HG03469 (cell line): ENCODE results near the gene MTMR4.
"Not testable (repeated sequence)": the region's sequence is repeated elsewhere in the genome, so short reads cannot be mapped to it uniquely, and the experiment has no call there.

Source experiments
- ATAC-seq: cut with Tn5 transposase; IDR thresholded peaks from one replicate; pipeline ENCODE4 v1.9.1; 2021; ENCODE audit warnings: mild to moderate bottlenecking, moderate library complexity, moderate number of reproducible peaks; ENCODE audit not compliant: unreplicated experiment

MTMR4 gene

GRCh38 chr17:58513965-58514769 lies at the start of gene MTMR4:
Gene MTMR4 (minus strand): TSS chr17:58514638. CDS start chr17:58514407, 231 bp downstream.
- ATAC-seq, result no peak

DNA sequence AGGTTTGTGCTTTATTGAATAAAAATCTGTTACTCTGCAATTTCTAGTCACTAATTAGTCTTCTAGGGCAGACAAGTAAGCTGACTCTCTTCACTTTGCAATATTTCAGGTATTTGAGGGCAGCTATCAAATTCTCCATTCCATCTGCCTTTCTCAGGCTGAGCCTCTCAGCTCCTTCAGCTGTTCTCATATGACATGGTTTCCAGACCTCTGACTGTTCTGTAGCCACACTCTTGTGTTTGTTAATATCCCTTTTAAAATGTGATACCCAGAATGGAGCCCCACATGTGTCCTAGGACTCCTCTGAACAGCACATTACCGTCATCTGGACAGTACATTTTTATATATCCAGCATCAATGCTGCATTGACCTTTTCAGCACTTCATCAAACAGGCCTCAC lies 46.1 kb upstream of the MTMR4 start:
- ATAC-seq, result no peak

- no peak for ATAC-seq
Measured at GRCh38 chr17:58557981-58558380, 43.5 kb upstream of the MTMR4 start.

DNA sequence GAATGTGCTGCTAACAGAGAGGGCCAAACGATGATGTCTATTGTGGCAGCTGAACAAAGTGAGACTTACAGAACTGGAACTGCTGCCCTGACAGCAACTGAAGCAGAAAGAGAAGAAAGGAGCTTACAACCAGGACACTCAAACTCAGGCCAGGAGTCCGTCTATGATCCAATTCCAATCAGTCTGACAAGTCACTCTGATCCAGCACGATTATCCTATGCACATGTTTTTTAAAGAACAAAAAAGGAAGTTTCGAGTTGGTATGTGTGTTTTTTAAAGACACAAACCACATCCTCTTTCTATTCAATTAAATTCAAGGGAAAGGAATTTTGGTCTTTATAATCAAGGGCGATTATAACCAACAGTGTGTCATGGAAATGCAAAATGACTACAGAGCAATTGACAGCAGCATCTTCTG lies 42.4 kb upstream of the MTMR4 start:
- no peak for ATAC-seq

- not testable (repeated sequence) for ATAC-seq
Measured at GRCh38 chr17:58555109-58555508, 40.7 kb upstream of the MTMR4 start.

DNA sequence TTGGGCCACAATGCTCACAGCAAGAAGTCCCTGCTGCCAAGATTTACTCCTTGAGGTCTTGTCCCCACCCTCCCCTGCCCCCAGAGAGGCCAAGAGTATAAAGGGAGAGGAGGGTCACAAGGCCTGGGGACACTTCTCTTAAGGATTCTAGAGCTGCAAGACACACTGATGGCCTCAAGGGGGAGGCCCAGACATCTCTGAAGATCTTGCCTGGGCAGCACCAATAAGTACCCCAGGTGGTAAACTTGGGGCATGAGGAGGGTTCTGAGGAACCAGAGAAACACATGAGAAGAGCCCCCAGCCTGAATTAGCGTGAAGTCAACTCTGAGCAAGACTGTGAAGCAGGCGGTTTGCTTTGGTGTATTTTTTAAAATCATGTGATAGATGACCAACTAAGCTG lies 26.8 kb upstream of the MTMR4 start:
- no peak for ATAC-seq

GRCh38 chr17:58539698-58540097 lies 25.3 kb upstream of the MTMR4 start:
- ATAC-seq, result no peak

DNA sequence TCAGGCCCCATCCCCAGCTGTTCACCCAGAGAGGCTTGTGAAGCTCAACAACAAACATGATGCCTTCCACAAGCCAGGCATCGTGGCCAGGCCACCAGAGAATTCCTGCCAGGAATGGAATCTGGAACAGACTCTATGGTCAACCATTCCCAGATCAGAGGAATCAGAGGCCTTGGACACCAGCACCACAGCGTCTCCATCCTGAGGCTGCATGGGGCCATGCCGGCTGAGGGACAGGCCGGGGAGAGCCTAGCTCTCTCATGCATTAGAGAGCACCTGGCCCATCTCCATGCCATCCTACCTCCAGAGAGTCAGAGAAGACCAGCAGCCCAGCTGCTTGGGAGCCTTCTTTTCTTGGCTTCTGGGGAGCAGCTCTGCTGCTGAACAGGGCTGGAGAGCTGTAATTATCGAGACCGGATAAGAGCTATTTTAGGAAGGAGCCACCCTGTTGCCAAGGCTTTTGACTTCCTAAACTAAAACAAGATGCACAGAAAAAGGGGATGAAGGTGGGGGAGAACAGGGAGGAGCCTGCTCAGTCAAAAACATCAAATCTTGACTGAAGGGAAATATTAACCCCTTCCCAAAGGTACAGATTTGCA lies 24.5 kb upstream of the MTMR4 start:
- ATAC-seq, result no peak

- ATAC-seq, result no peak
Measured at GRCh38 chr17:58537266-58537665, 22.8 kb upstream of the MTMR4 start.

GRCh38 chr17:58536542-58536941 lies 22.1 kb upstream of the MTMR4 start:
- ATAC-seq, result no peak

- no peak for ATAC-seq
Measured at GRCh38 chr17:58535431-58535830, 21.0 kb upstream of the MTMR4 start.

GRCh38 chr17:58534901-58535421 lies 20.5 kb upstream of the MTMR4 start:
- ATAC-seq, result no peak

GRCh38 chr17:58534331-58534730 lies 19.9 kb upstream of the MTMR4 start:
- no peak for ATAC-seq

DNA sequence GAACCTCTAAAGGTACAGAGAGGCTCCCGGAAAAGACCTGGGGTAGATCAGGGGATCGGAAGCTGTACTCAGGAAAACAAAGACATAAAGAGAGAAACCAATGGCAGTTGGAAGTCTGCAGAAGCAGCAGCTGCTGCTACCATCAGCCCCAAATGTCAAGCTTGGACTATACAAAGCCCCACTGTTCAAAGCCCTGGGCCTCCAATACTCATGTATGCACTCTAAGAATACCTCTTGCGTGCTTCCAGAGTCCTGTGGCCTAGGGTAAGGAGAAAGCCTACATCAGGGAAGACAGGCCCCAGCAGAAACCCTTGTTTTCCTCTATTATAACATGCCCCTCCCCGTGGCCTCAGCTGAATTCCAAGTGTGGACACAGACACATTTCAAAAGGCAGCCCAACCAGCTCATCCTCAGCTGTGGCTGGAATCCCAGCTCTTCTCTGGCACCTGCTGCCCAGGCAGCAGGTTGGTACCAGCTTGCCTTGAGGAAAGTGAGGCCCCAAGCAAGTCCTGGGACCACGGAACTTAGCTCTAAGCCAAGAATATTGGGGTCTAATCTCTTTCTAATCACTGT lies 19.3 kb upstream of the MTMR4 start:
- ATAC-seq, result no peak

DNA sequence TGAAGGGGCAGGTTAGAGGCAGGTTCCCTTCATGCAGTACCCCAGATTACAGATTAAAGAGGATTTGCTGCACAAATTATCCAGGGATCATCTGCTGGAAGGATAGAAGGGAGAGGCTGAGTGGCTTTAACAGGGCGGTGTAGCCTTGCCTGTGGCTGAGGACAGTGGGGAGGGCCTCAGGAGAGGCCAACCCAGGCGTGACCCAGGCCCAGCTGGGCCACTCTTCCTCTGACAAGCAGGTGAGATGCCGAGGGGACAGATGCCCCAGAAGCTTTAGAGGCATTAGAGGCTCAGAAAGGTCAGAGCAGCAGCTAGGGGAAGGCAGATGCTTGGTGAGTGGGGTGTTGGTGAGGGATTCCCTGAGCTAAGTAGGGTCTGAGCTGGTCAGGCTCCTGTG lies 18.1 kb upstream of the MTMR4 start:
- ATAC-seq, result no peak

GRCh38 chr17:58531661-58532554 lies 17.5 kb upstream of the MTMR4 start:
- ATAC-seq, result no peak

DNA sequence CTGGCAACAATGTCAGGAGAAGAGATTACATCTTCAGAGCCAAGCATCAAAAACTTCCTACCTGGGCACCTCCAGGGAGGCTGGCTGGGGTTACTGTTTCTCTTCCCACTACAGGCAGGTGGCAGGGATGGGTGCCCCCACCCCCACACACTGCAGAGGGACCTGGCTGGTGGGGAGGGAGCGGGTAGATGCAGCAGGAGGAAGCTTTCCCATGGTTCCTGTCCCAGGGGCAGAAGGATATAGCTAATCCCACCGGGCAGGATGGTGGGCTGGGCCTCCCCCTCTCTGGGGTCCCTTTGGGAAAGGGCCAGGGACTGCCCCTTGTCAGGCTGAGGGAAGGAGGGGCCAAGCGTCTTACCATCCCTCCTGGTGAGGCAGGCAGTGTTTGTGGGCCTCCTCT lies 16.7 kb upstream of the MTMR4 start:
- no peak for ATAC-seq

- no peak for ATAC-seq
Measured at GRCh38 chr17:58530655-58531054, 16.2 kb upstream of the MTMR4 start.

- no peak for ATAC-seq
Measured at GRCh38 chr17:58529275-58529674, 14.8 kb upstream of the MTMR4 start.

DNA sequence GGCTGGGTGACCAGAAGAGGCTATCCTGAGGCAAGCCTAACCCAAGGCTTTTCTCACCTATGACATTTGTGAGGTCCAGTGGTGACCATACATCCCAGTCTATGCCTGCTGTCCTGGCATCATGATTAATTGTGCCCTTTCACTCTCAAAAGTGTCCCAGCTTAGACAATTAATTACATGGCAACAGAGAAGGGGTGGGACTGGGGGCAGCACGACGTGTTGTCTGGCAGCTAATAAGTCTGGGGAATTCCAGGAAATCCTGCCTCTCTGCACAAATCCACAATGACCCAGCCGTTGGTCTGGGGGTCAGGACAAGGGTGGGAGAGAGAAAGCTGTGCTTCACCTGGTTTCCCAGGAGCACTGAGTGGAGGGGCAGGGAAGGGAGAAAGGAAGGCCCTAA lies 14.0 kb upstream of the MTMR4 start:
- no peak for ATAC-seq

GRCh38 chr17:58527949-58528348 lies 13.5 kb upstream of the MTMR4 start:
- no peak for ATAC-seq
